ENCODE results near the gene LNPEP.
A peak's percentile ranks its signal among the peaks of the same experiment; 100 is the strongest.

The LNPEP gene

GRCh38 chr5:97021416-97021815 lies 85.5 kb downstream of the LNPEP start:
- Histone ChIP-seq H2BK5ac (ENCODE audit: low read depth, low read length, poor library complexity, severe bottlenecking) (no peak overlapping the region), H2BK15ac (ENCODE audit: low read depth, poor library complexity, severe bottlenecking) (no peak overlapping the region), H2BK12ac (ENCODE audit: low read length in 2 of 2) (no peak overlapping the region), H4K8ac (ENCODE audit: low read length) (no peak overlapping the region), H3K4me2 (ENCODE audit: low read length, poor library complexity, severe bottlenecking) (no peak overlapping the region), H3K23ac (ENCODE audit: low read length in 2 of 2) (no peak overlapping the region), H3K36me3 (ENCODE audit: control insufficient read depth in 1 of 2, insufficient read depth in 2 of 2, low read depth in 1 of 2, low read length in 2 of 2) (peaks cover 5 to 70% of the 10 kb centered on the region in 2 experiments), H3K27ac (ENCODE audit: low read length, poor library complexity, severe bottlenecking) (no peak overlapping the region), H2AFZ (ENCODE audit: low read depth, low read length) (no peak overlapping the region), H4K91ac (ENCODE audit: low read length) (no peak overlapping the region), H2AK5ac (ENCODE audit: low read length, severe bottlenecking) (no peak overlapping the region), H3K9me3 (ENCODE audit: control insufficient read depth, low read length) (no peaks in the 10 kb centered on the region), H3K4me1 (ENCODE audit: control insufficient read depth, insufficient read depth, low read depth, low read length) (peaks cover 2% of the 10 kb centered on the region), H2BK120ac (ENCODE audit: low read depth, low read length) (no peak overlapping the region), H3K27me3 (ENCODE audit: control insufficient read depth in 1 of 2, insufficient read depth in 1 of 2, low read length in 2 of 2) (no peaks in the 10 kb centered on the region), H3K14ac (ENCODE audit: low read length in 2 of 2) (no peak overlapping the region), H3K4ac (ENCODE audit: low read depth in 1 of 2, low read length in 2 of 2) (no peak overlapping the region), H3K4me3 (ENCODE audit: insufficient read depth in 1 of 2, low read depth in 1 of 2, low read length in 2 of 2) (no peak overlapping the region), H3K18ac (ENCODE audit: low read depth in 1 of 2, low read length in 2 of 2) (no peak overlapping the region), H3K79me1 (replicated peaks; ENCODE audit: low read length, poor library complexity, severe bottlenecking) (peaks cover 11% of the 10 kb centered on the region), H3K9ac (ENCODE audit: low read length) (no peak overlapping the region)
- no peak for DNase-seq
- WGBS: no CpG with 5 or more reads among the region's 1 CpG

DNA sequence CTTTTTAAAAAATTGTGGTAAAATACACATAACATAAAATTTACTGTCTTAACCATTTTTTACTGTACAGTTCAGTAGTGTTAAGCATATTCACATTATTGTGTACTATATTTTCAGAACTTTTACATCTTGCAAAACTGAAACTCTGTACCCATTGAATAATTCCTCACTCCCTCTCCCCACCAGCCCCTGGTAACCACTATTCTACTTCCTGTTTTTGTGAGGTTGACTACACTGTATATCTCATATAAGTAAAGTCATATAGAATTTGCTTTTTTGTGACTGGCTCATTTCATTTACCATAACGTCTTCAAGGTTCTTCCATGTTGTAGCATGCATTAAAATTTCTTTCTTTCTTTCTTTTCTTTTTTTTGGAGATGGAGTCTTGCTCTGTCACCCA lies 87.0 kb downstream of the LNPEP start:
- H3K27ac ChIP-seq (ENCODE audit: low read length, poor library complexity, severe bottlenecking): no peak overlapping the region
- no peak overlapping the region for H2BK15ac ChIP-seq (ENCODE audit: low read depth, poor library complexity, severe bottlenecking)
- H3K4ac ChIP-seq (ENCODE audit: low read depth in 1 of 2, low read length in 2 of 2): no peak overlapping the region
- no peak overlapping the region for H3K4me3 ChIP-seq (ENCODE audit: insufficient read depth in 1 of 2, low read depth in 1 of 2, low read length in 2 of 2)
- 100% methylated on average over 1 of the region's 1 CpG for WGBS
- no peak for DNase-seq
- no peak overlapping the region for H2AFZ ChIP-seq (ENCODE audit: low read depth, low read length)
- H2BK12ac ChIP-seq (ENCODE audit: low read length in 2 of 2): no peak overlapping the region
- no peak overlapping the region for H3K14ac ChIP-seq (ENCODE audit: low read length in 2 of 2)
- peaks cover 2% of the 10 kb centered on the region for H3K4me1 ChIP-seq (ENCODE audit: control insufficient read depth, insufficient read depth, low read depth, low read length)
- no peak overlapping the region for H3K4me2 ChIP-seq (ENCODE audit: low read length, poor library complexity, severe bottlenecking)
- no peak overlapping the region for H2AK5ac ChIP-seq (ENCODE audit: low read length, severe bottlenecking)
- no peak overlapping the region for H4K91ac ChIP-seq (ENCODE audit: low read length)
- H3K9me3 ChIP-seq (ENCODE audit: control insufficient read depth, low read length): no peaks in the 10 kb centered on the region
- no peak overlapping the region for H2BK120ac ChIP-seq (ENCODE audit: low read depth, low read length)
- H3K27me3 ChIP-seq (ENCODE audit: control insufficient read depth in 1 of 2, insufficient read depth in 1 of 2, low read length in 2 of 2): no peaks in the 10 kb centered on the region
- H2BK5ac ChIP-seq (ENCODE audit: low read depth, low read length, poor library complexity, severe bottlenecking): no peak overlapping the region
- peaks cover 11% of the 10 kb centered on the region for H3K79me1 ChIP-seq (replicated peaks; ENCODE audit: low read length, poor library complexity, severe bottlenecking)
- H3K9ac ChIP-seq (ENCODE audit: low read length): no peak overlapping the region
- no peak overlapping the region for H3K18ac ChIP-seq (ENCODE audit: low read depth in 1 of 2, low read length in 2 of 2)
- no peak overlapping the region for H4K8ac ChIP-seq (ENCODE audit: low read length)
- peaks cover 5 to 70% of the 10 kb centered on the region in 2 experiments for H3K36me3 ChIP-seq (ENCODE audit: control insufficient read depth in 1 of 2, insufficient read depth in 2 of 2, low read depth in 1 of 2, low read length in 2 of 2)
- no peak overlapping the region for H3K23ac ChIP-seq (ENCODE audit: low read length in 2 of 2)

GRCh38 chr5:97026721-97027120 lies 90.8 kb downstream of the LNPEP start:
- no peak overlapping the region for H4K8ac ChIP-seq (ENCODE audit: low read length)

DNA sequence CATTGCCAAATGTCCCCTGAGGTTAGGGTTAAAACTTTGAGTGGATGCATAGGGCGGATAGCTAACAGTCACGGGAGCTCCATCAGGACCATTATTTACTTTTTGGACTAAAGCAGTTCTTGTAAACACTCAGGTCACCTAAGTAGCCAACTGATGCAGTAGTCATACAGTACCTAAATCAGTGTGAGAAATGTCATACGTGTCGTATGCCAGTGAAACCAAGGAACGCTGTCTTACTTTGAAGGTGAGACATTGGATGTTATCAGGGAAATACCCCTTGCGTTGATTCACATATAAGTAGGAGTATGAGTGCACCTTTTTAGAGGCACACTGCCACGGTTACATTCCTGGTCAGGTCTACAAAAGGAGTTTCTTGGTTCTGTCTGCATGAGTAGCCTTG lies 101.9 kb downstream of the LNPEP start:
- Histone ChIP-seq H2BK15ac (ENCODE audit: low read depth, poor library complexity, severe bottlenecking) (no peak overlapping the region), H3K27me3 (ENCODE audit: control insufficient read depth in 1 of 2, insufficient read depth in 1 of 2, low read length in 2 of 2) (no peaks in the 10 kb centered on the region), H4K8ac (ENCODE audit: low read length) (no peak overlapping the region), H2BK120ac (ENCODE audit: low read depth, low read length) (no peak overlapping the region), H3K4ac (ENCODE audit: low read depth in 1 of 2, low read length in 2 of 2) (no peak overlapping the region), H3K23ac (ENCODE audit: low read length in 2 of 2) (no peak overlapping the region), H3K36me3 (ENCODE audit: control insufficient read depth in 1 of 2, insufficient read depth in 2 of 2, low read depth in 1 of 2, low read length in 2 of 2) (peaks cover 0 to 16% of the 10 kb centered on the region in 2 experiments), H3K9me3 (ENCODE audit: control insufficient read depth, low read length) (no peaks in the 10 kb centered on the region), H3K9ac (ENCODE audit: low read length) (no peak overlapping the region), H3K4me3 (ENCODE audit: insufficient read depth in 1 of 2, low read depth in 1 of 2, low read length in 2 of 2) (no peak overlapping the region), H3K27ac (ENCODE audit: low read length, poor library complexity, severe bottlenecking) (no peak overlapping the region), H2BK12ac (ENCODE audit: low read length in 2 of 2) (no peak overlapping the region), H4K91ac (ENCODE audit: low read length) (no peak overlapping the region), H3K14ac (ENCODE audit: low read length in 2 of 2) (no peak overlapping the region), H2BK5ac (ENCODE audit: low read depth, low read length, poor library complexity, severe bottlenecking) (no peak overlapping the region), H3K4me1 (ENCODE audit: control insufficient read depth, insufficient read depth, low read depth, low read length) (peaks cover 4% of the 10 kb centered on the region), H2AK5ac (ENCODE audit: low read length, severe bottlenecking) (no peak overlapping the region), H3K18ac (ENCODE audit: low read depth in 1 of 2, low read length in 2 of 2) (no peak overlapping the region), H3K4me2 (ENCODE audit: low read length, poor library complexity, severe bottlenecking) (no peak overlapping the region), H2AFZ (ENCODE audit: low read depth, low read length) (no peak overlapping the region), H3K79me1 (replicated peaks; ENCODE audit: low read length, poor library complexity, severe bottlenecking) (peaks cover 3% of the 10 kb centered on the region)
- DNase-seq: no peak
- WGBS: 89% methylated on average over 7 of the region's 7 CpGs

More at GRCh38 chr5:97026721-97027120, 90.8 kb downstream of the LNPEP start:
- Histone ChIP-seq H4K91ac (ENCODE audit: low read length) (no peak overlapping the region), H3K9me3 (ENCODE audit: control insufficient read depth, low read length) (no peaks in the 10 kb centered on the region), H2BK5ac (ENCODE audit: low read depth, low read length, poor library complexity, severe bottlenecking) (no peak overlapping the region), H3K23ac (ENCODE audit: low read length in 2 of 2) (no peak overlapping the region), H2BK15ac (ENCODE audit: low read depth, poor library complexity, severe bottlenecking) (no peak overlapping the region), H2AK5ac (ENCODE audit: low read length, severe bottlenecking) (no peak overlapping the region), H3K79me1 (replicated peaks; ENCODE audit: low read length, poor library complexity, severe bottlenecking) (peaks cover 11% of the 10 kb centered on the region), H3K4me1 (ENCODE audit: control insufficient read depth, insufficient read depth, low read depth, low read length) (peaks cover 2% of the 10 kb centered on the region), H3K9ac (ENCODE audit: low read length) (no peak overlapping the region), H2BK120ac (ENCODE audit: low read depth, low read length) (no peak overlapping the region), H3K27ac (ENCODE audit: low read length, poor library complexity, severe bottlenecking) (peak overlapping the region; percentile 90), H3K4ac (ENCODE audit: low read depth in 1 of 2, low read length in 2 of 2) (no peak overlapping the region), H3K4me3 (ENCODE audit: insufficient read depth in 1 of 2, low read depth in 1 of 2, low read length in 2 of 2) (no peak overlapping the region), H3K36me3 (ENCODE audit: control insufficient read depth in 1 of 2, insufficient read depth in 2 of 2, low read depth in 1 of 2, low read length in 2 of 2) (peaks cover 12 to 87% of the 10 kb centered on the region in 2 experiments), H3K27me3 (ENCODE audit: control insufficient read depth in 1 of 2, insufficient read depth in 1 of 2, low read length in 2 of 2) (no peaks in the 10 kb centered on the region), H3K18ac (ENCODE audit: low read depth in 1 of 2, low read length in 2 of 2) (no peak overlapping the region), H2AFZ (ENCODE audit: low read depth, low read length) (no peak overlapping the region), H2BK12ac (ENCODE audit: low read length in 2 of 2) (no peak overlapping the region), H3K14ac (ENCODE audit: low read length in 2 of 2) (no peak overlapping the region), H3K4me2 (ENCODE audit: low read length, poor library complexity, severe bottlenecking) (no peak overlapping the region)
- WGBS: 93% methylated on average over 6 of the region's 6 CpGs
- DNase-seq: no peak

All from mesenchymal stem cell (in vitro differentiated cells and primary cell).